OCI-LY1 (cell line): ENCODE measurements around the gene TAGLN3.

Source experiments
- CTCF ChIP-seq: fragments of 200-600 bp; sonication (generic), shearing (Covaris generic); IDR thresholded peaks from 2 replicates; pipeline ENCODE4 v1.5.1; 2017; ENCODE audit warnings: mild to moderate bottlenecking, antibody characterized with exemption, low read length, moderate library complexity, mixed read lengths
- EZH2 ChIP-seq: fragments of 200-600 bp; sonication (generic), shearing (Covaris generic); IDR thresholded peaks from 2 replicates; pipeline ENCODE4 v1.8.0; 2017; ENCODE audit warnings: borderline replicate concordance, mixed run types, mild to moderate bottlenecking, antibody characterized with exemption, low read length, moderate library complexity, mixed read lengths

GRCh38 chr3:112002096-112002971 is 3.6 kb downstream of the TAGLN3 start:
- no peak for TF ChIP-seq CTCF
- no peak for TF ChIP-seq EZH2
